Neural progenitor cell (in vitro differentiated cells): ENCODE measurements around the gene MFAP1.

Experiments used
- CTCF ChIP-seq: fragments of 200-600 bp; sonication (generic); IDR thresholded peaks from 2 replicates; pipeline ENCODE4 v1.5.1; 2017; ENCODE audit warnings: antibody characterized with exemption, mild to moderate bottlenecking
- EZH2phosphoT487 ChIP-seq: fragments of 200-600 bp; sonication (generic); IDR thresholded peaks from 2 replicates; pipeline ENCODE4 v1.6.1; 2017; ENCODE audit warnings: antibody characterized with exemption

- TF ChIP-seq CTCF (no peak), EZH2phosphoT487 (no peak)
Measured at GRCh38 chr15:43871835-43872234, 47.3 kb upstream of the MFAP1 start.
